GM23338 (cell line): ENCODE measurements around the gene HRAS. TPM values are rescaled to one million over a fixed set of nuclear protein-coding genes. Genes with fewer than 3 reads are reported as not detected.

Experiments used
- ATAC-seq: fragments of 200-7000 bp; cut with Tn5 transposase; 3 replicates; pipeline ENCODE4 v1.9.1; 2020
- DNase-seq: peaks from one replicate; pipeline ENCODE4 v3.0.0-alpha.2; 2015; ENCODE audit warnings: low spot score
- H2AFZ ChIP-seq: fragments of 200-600 bp; sonication (generic); 2 replicates; pipeline ENCODE4 v1.8.0; 2016; ENCODE audit warnings: antibody characterized with exemption, mild to moderate bottlenecking, moderate library complexity
- H3F3A ChIP-seq: fragments of 200-600 bp; sonication (generic); replicated peaks from 2 replicates; pipeline ENCODE4 v1.8.0; 2017; ENCODE audit warnings: antibody characterized with exemption, mixed run types, low read depth
- H3K27ac ChIP-seq: fragments of 200-600 bp; sonication (generic); 2 replicates; pipeline ENCODE4 v1.6.1; 2016; ENCODE audit warnings: low read depth
- H3K27me3 ChIP-seq: fragments of 200-600 bp; sonication (generic); 2 replicates; pipeline ENCODE4 v1.8.0; 2016; ENCODE audit warnings: mild to moderate bottlenecking, mixed run types, moderate library complexity; ENCODE audit not compliant: insufficient read depth
- H3K36me3 ChIP-seq: fragments of 200-600 bp; sonication (generic); 2 replicates; pipeline ENCODE4 v1.8.0; 2016; ENCODE audit warnings: mild to moderate bottlenecking; ENCODE audit not compliant: insufficient read depth
- H3K4me1 ChIP-seq: fragments of 200-600 bp; sonication (generic); 2 replicates; pipeline ENCODE4 v1.8.0; 2016; ENCODE audit warnings: mild to moderate bottlenecking, moderate library complexity; ENCODE audit not compliant: insufficient read depth
- H3K4me2 ChIP-seq: fragments of 200-600 bp; sonication (generic); 2 replicates; pipeline ENCODE4 v1.7.1; 2017; ENCODE audit warnings: mixed run types
- H3K4me3 ChIP-seq: fragments of 200-600 bp; sonication (generic); 2 replicates; pipeline ENCODE4 v1.6.1; 2016; ENCODE audit warnings: mixed run types
- H3K79me2 ChIP-seq: fragments of 200-600 bp; sonication (generic); replicated peaks from 2 replicates; pipeline ENCODE4 v1.8.0; 2017; ENCODE audit warnings: mild to moderate bottlenecking; ENCODE audit not compliant: insufficient read depth
- H3K9me2 ChIP-seq: fragments of 200-600 bp; sonication (generic); 2 replicates; pipeline ENCODE4 v1.8.0; 2017; ENCODE audit not compliant: insufficient read depth
- H4K20me1 ChIP-seq: fragments of 200-600 bp; sonication (generic); replicated peaks from 2 replicates; pipeline ENCODE4 v1.8.0; 2017; ENCODE audit warnings: mild to moderate bottlenecking; ENCODE audit not compliant: insufficient read depth
- H3K27ac Mint-ChIP-seq: 2 replicates; pipeline ENCODE4 v1.8.0; 2020; ENCODE audit warnings: inconsistent platforms, mild to moderate bottlenecking, moderate library complexity, mixed read lengths
- H3K27me3 Mint-ChIP-seq: 3 replicates; pipeline ENCODE4 v1.8.0; 2022; ENCODE audit warnings: low read depth, mild to moderate bottlenecking, moderate library complexity, mixed read lengths, inconsistent platforms; ENCODE audit not compliant: insufficient read depth, poor library complexity
- H3K36me3 Mint-ChIP-seq: 3 replicates; pipeline ENCODE4 v1.8.0; 2021; ENCODE audit warnings: low read depth, mild to moderate bottlenecking, inconsistent platforms, moderate library complexity, mixed read lengths
- H3K4me1 Mint-ChIP-seq: 3 replicates; pipeline ENCODE4 v1.8.0; 2020; ENCODE audit warnings: mild to moderate bottlenecking, inconsistent platforms, mixed read lengths
- H3K4me3 Mint-ChIP-seq: 3 replicates; pipeline ENCODE4 v1.8.0; 2021; ENCODE audit warnings: moderate library complexity, mild to moderate bottlenecking, inconsistent platforms, mixed read lengths
- H3K9me3 Mint-ChIP-seq: 3 replicates; pipeline ENCODE4 v1.8.0; 2020; ENCODE audit warnings: moderate library complexity, mild to moderate bottlenecking, inconsistent platforms, mixed read lengths
- CREB1 ChIP-seq: fragments of 250-450 bp; sonication (Bioruptor Pico); IDR thresholded peaks from 2 replicates; pipeline ENCODE4 v1.5.0; 2020; ENCODE audit warnings: low read depth, mild to moderate bottlenecking, moderate library complexity
- EZH2 ChIP-seq: fragments of 200-600 bp; sonication (generic); IDR thresholded peaks from one replicate; pipeline ENCODE4 v1.8.0; 2017; ENCODE audit warnings: antibody characterized with exemption, mild to moderate bottlenecking, low read depth; ENCODE audit not compliant: unreplicated experiment
- JUNB ChIP-seq: IDR thresholded peaks from one replicate; pipeline ENCODE4 v1.6.1; 2016; ENCODE audit warnings: antibody characterized with exemption; ENCODE audit not compliant: unreplicated experiment
- POLR2AphosphoS5 ChIP-seq: IDR thresholded peaks from 2 replicates; pipeline ENCODE4 v1.6.1; 2016; ENCODE audit warnings: antibody characterized with exemption, low read depth
- ZNF331 ChIP-seq: fragments of 250-450 bp; sonication (Bioruptor Pico); IDR thresholded peaks from 2 replicates; pipeline ENCODE4 v1.5.0; 2020; ENCODE audit warnings: low read depth, mild to moderate bottlenecking, moderate library complexity
- polyA plus RNA-seq: library from polyadenylated mRNA; unstranded; fragments of >200 nt; fragmentation: Nextera tagmentation; extraction: Ambion mirVana; gene quantifications from 2 replicates; pipeline ENCODE4 v1.2.1, GENCODE V29; 2016
- total RNA-seq: library from RNA; depleted of rRNA; stranded (reverse); fragments of >200 nt; shearing (Covaris generic); gene quantifications from 2 replicates; pipeline ENCODE4 v1.2.3, GENCODE V29; 2014
- TF ChIP-seq, protein P1 (sequence below): IDR thresholded peaks from one replicate; pipeline ENCODE4 v1.6.1; 2018; ENCODE audit warnings: antibody characterized with exemption; ENCODE audit not compliant: unreplicated experiment
- TF ChIP-seq, protein P2 (sequence below), 2 experiments: fragments of 200-600 bp in 1 of 2; sonication (generic) in 1 of 2; conservative IDR thresholded peaks; 2 replicates each; pipeline versions ENCODE4 v1.5.1 to v1.6.1; 2016 to 2017; ENCODE audit warnings: antibody characterized with exemption in 2 of 2, low read depth in 2 of 2, mild to moderate bottlenecking in 2 of 2, moderate library complexity in 1 of 2
- TF ChIP-seq, protein P3 (sequence below): IDR thresholded peaks from 2 replicates; pipeline ENCODE4 v1.6.1; 2016; ENCODE audit warnings: antibody characterized with exemption
- TF ChIP-seq, protein P4 (sequence below): fragments of 250-450 bp; sonication (Bioruptor Pico); IDR thresholded peaks from 2 replicates; pipeline ENCODE4 v1.5.0; 2020; ENCODE audit warnings: mild to moderate bottlenecking, moderate library complexity

HRAS gene
- total and polyA plus RNA-seq, 2 experiments from 2014 or later = 37.9 to 48.7 TPM

DNA sequence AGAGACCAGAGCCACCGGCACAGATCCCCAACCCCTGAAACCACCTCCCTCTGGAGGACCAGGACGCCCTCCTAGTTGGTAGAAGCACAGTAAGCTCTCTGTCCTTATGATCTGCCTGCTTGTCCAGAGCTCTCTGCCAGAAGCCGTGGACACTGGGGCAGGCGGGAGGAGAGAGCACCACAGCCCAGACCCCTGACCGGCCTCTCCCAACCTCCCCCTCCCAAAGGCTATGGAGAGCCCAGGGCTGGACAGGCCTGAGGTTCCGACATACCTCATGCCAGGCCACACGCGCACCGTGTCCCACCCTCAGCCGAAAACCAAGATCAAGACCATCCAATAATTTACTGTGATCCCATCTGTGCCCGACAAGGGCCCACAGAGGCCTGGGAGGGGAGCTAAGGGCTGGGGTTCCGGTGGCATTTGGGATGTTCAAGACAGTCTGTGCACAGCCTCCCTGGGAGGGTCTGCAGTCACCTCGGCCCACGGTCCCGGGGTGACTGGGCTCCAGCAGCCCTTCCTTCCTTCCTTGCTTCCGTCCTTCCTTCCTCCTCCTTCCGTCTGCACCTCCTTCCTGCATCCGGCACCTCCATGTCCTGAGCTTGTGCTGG, 3.4 kb downstream of the HRAS start (continued):
- TF ChIP-seq, protein P1, sequence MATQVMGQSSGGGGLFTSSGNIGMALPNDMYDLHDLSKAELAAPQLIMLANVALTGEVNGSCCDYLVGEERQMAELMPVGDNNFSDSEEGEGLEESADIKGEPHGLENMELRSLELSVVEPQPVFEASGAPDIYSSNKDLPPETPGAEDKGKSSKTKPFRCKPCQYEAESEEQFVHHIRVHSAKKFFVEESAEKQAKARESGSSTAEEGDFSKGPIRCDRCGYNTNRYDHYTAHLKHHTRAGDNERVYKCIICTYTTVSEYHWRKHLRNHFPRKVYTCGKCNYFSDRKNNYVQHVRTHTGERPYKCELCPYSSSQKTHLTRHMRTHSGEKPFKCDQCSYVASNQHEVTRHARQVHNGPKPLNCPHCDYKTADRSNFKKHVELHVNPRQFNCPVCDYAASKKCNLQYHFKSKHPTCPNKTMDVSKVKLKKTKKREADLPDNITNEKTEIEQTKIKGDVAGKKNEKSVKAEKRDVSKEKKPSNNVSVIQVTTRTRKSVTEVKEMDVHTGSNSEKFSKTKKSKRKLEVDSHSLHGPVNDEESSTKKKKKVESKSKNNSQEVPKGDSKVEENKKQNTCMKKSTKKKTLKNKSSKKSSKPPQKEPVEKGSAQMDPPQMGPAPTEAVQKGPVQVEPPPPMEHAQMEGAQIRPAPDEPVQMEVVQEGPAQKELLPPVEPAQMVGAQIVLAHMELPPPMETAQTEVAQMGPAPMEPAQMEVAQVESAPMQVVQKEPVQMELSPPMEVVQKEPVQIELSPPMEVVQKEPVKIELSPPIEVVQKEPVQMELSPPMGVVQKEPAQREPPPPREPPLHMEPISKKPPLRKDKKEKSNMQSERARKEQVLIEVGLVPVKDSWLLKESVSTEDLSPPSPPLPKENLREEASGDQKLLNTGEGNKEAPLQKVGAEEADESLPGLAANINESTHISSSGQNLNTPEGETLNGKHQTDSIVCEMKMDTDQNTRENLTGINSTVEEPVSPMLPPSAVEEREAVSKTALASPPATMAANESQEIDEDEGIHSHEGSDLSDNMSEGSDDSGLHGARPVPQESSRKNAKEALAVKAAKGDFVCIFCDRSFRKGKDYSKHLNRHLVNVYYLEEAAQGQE = no peak
- TF ChIP-seq JUNB = no peak
- TF ChIP-seq, protein P2, sequence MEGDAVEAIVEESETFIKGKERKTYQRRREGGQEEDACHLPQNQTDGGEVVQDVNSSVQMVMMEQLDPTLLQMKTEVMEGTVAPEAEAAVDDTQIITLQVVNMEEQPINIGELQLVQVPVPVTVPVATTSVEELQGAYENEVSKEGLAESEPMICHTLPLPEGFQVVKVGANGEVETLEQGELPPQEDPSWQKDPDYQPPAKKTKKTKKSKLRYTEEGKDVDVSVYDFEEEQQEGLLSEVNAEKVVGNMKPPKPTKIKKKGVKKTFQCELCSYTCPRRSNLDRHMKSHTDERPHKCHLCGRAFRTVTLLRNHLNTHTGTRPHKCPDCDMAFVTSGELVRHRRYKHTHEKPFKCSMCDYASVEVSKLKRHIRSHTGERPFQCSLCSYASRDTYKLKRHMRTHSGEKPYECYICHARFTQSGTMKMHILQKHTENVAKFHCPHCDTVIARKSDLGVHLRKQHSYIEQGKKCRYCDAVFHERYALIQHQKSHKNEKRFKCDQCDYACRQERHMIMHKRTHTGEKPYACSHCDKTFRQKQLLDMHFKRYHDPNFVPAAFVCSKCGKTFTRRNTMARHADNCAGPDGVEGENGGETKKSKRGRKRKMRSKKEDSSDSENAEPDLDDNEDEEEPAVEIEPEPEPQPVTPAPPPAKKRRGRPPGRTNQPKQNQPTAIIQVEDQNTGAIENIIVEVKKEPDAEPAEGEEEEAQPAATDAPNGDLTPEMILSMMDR (conservative IDR thresholded peaks at IDR 0.05; ENCODE audit: low read depth in 2 of 2) = no peak
- TF ChIP-seq CREB1 (CRISPR knock-in tag) = no peak
- TF ChIP-seq, protein P3, sequence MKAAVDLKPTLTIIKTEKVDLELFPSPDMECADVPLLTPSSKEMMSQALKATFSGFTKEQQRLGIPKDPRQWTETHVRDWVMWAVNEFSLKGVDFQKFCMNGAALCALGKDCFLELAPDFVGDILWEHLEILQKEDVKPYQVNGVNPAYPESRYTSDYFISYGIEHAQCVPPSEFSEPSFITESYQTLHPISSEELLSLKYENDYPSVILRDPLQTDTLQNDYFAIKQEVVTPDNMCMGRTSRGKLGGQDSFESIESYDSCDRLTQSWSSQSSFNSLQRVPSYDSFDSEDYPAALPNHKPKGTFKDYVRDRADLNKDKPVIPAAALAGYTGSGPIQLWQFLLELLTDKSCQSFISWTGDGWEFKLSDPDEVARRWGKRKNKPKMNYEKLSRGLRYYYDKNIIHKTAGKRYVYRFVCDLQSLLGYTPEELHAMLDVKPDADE = no peak
- no peak for TF ChIP-seq ZNF331 (CRISPR knock-in tag)
- no peak for TF ChIP-seq EZH2
- no peak for TF ChIP-seq POLR2AphosphoS5

DNA sequence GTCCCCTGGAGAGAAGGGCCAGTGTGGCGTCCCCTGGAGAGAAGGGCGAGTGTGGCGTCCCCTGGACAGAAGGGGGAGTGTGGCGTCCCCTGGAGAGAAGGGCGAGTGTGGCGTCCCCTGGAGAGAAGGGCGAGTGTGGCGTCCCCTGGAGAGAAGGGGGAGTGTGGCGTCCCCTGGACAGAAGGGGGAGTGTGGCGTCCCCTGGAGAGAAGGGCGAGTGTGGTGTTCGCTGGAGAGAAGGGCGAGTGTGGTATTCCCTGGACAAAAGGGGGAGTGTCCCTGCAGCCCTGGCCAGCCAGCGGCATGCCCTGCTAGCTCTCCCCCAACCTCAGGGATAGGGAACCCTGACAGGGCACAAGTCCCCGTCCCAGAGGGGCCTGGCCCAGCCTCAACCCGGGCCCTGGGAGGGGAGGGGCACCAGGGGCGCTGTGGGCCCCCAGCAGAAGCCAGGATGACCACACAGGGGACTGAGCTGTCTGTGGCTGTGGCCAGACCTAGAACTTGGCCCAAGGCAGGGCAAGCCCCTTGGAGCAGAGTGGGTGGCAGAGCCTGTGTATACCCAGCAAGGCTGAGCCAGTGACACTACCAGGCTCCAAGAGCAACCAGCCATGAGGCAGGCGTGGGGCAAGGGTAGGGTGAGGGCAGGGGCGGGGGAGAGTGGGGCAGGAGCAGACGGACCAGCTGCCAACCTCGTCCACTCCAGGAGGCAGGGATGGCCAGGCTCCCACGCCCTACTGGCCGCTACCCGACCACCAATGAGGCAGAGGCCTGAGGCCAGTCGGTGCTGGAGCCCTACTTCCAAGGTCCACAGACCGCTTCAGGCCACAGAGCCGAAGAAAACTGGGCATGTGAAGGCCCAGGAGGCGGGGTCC, 4.2 kb downstream of the HRAS start:
- H3K27me3 Mint-ChIP-seq = peaks cover 10% of the 10 kb centered on the region
- Histone ChIP-seq H3K27ac (no peak overlapping the region), H3K9me2 (no peaks in the 10 kb centered on the region), H3K27me3 (peaks cover 1% of the 10 kb centered on the region; the same call in 1 of the 2 replicates), H2AFZ (no peak overlapping the region), H4K20me1 (0 out of 2 replicates have a peak, but pooled peaks cover 2% of the 10 kb centered on the region), H3K36me3 (no peaks in the 10 kb centered on the region), H3K79me2 (no peaks in the 10 kb centered on the region; the same call in 1 of the 2 replicates), H3F3A (peaks cover 3% of the 10 kb centered on the region), H3K4me2 (no peak overlapping the region), H3K4me1 (no peaks in the 10 kb centered on the region), H3K4me3 (no peak overlapping the region)
- DNase-seq (no peak), ATAC-seq (no peak)
- H3K4me3 Mint-ChIP-seq = no peak overlapping the region
- no peak overlapping the region for H3K27ac Mint-ChIP-seq
- H3K4me1 Mint-ChIP-seq = peaks cover 2% of the 10 kb centered on the region; the same call in 2 of the 3 replicates
- peaks cover 2% of the 10 kb centered on the region; the same call in 2 of the 3 replicates for H3K9me3 Mint-ChIP-seq
- H3K36me3 Mint-ChIP-seq = peaks cover 10% of the 10 kb centered on the region; the same call in 2 of the 3 replicates
- TF ChIP-seq, protein P4, sequence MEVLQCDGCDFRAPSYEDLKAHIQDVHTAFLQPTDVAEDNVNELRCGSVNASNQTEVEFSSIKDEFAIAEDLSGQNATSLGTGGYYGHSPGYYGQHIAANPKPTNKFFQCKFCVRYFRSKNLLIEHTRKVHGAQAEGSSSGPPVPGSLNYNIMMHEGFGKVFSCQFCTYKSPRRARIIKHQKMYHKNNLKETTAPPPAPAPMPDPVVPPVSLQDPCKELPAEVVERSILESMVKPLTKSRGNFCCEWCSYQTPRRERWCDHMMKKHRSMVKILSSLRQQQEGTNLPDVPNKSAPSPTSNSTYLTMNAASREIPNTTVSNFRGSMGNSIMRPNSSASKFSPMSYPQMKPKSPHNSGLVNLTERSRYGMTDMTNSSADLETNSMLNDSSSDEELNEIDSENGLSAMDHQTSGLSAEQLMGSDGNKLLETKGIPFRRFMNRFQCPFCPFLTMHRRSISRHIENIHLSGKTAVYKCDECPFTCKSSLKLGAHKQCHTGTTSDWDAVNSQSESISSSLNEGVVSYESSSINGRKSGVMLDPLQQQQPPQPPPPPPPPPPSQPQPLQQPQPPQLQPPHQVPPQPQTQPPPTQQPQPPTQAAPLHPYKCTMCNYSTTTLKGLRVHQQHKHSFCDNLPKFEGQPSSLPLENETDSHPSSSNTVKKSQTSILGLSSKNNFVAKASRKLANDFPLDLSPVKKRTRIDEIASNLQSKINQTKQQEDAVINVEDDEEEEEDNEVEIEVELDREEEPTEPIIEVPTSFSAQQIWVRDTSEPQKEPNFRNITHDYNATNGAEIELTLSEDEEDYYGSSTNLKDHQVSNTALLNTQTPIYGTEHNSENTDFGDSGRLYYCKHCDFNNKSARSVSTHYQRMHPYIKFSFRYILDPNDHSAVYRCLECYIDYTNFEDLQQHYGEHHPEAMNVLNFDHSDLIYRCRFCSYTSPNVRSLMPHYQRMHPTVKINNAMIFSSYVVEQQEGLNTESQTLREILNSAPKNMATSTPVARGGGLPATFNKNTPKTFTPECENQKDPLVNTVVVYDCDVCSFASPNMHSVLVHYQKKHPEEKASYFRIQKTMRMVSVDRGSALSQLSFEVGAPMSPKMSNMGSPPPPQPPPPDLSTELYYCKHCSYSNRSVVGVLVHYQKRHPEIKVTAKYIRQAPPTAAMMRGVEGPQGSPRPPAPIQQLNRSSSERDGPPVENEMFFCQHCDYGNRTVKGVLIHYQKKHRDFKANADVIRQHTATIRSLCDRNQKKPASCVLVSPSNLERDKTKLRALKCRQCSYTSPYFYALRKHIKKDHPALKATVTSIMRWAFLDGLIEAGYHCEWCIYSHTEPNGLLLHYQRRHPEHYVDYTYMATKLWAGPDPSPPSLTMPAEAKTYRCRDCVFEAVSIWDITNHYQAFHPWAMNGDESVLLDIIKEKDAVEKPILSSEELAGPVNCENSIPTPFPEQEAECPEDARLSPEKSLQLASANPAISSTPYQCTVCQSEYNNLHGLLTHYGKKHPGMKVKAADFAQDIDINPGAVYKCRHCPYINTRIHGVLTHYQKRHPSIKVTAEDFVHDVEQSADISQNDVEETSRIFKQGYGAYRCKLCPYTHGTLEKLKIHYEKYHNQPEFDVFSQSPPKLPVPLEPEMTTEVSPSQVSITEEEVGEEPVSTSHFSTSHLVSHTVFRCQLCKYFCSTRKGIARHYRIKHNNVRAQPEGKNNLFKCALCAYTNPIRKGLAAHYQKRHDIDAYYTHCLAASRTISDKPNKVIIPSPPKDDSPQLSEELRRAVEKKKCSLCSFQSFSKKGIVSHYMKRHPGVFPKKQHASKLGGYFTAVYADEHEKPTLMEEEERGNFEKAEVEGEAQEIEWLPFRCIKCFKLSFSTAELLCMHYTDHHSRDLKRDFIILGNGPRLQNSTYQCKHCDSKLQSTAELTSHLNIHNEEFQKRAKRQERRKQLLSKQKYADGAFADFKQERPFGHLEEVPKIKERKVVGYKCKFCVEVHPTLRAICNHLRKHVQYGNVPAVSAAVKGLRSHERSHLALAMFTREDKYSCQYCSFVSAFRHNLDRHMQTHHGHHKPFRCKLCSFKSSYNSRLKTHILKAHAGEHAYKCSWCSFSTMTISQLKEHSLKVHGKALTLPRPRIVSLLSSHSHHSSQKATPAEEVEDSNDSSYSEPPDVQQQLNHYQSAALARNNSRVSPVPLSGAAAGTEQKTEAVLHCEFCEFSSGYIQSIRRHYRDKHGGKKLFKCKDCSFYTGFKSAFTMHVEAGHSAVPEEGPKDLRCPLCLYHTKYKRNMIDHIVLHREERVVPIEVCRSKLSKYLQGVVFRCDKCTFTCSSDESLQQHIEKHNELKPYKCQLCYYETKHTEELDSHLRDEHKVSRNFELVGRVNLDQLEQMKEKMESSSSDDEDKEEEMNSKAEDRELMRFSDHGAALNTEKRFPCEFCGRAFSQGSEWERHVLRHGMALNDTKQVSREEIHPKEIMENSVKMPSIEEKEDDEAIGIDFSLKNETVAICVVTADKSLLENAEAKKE (CRISPR knock-in tag) = no peak
- TF ChIP-seq CREB1 (CRISPR knock-in tag) = no peak
